C4-2B (cell line): ENCODE data around the gene MCCC2.

Experiments
- CTCF ChIP-seq: fragments of 450-650 bp; conservative IDR thresholded peaks from 2 replicates; pipeline ENCODE4 v1.5.1; 2017; ENCODE audit warnings: mild to moderate bottlenecking
- ZFX ChIP-seq: fragments of 450-650 bp; IDR thresholded peaks from 2 replicates; pipeline ENCODE4 v1.6.1; 2017

GRCh38 chr5:71681296-71681695, 94.2 kb downstream of the MCCC2 start:
- no peak for TF ChIP-seq CTCF
- no peak for TF ChIP-seq ZFX
